SK-N-SH treated with all-trans-retinoic acid at 6 μM for 48 hours (cell line): ENCODE data around the gene DEGS2.

Source experiments
- ATAC-seq: fragments of 200-7000 bp; cut with Tn5 transposase; 3 replicates; pipeline ENCODE4 v1.9.1; 2020; ENCODE audit warnings: mild to moderate bottlenecking, moderate library complexity
- ARNTL ChIP-seq: fragments of 450-650 bp; formaldehyde crosslinking; IDR thresholded peaks from 2 replicates; pipeline ENCODE4 v1.5.0; 2020; ENCODE audit warnings: low read depth, mild to moderate bottlenecking, moderate library complexity, borderline replicate concordance
- BACH2 ChIP-seq: fragments of 250-450 bp; sonication (Bioruptor Pico); IDR thresholded peaks from 2 replicates; pipeline ENCODE4 v1.9.0; 2021; ENCODE audit warnings: mild to moderate bottlenecking, borderline replicate concordance
- CSDC2 ChIP-seq: fragments of 250-450 bp; sonication (Bioruptor Pico); IDR thresholded peaks from 2 replicates; pipeline ENCODE4 v1.5.0; 2020; ENCODE audit warnings: mild to moderate bottlenecking, moderate library complexity
- ESRRG ChIP-seq: fragments of 250-450 bp; sonication (Bioruptor Pico); IDR thresholded peaks from 2 replicates; pipeline ENCODE4 v1.6.1; 2021; ENCODE audit warnings: mild to moderate bottlenecking
- GLIS3 ChIP-seq: fragments of 250-450 bp; sonication (Bioruptor Pico); IDR thresholded peaks from 2 replicates; pipeline ENCODE4 v1.5.0; 2020; ENCODE audit warnings: mild to moderate bottlenecking, moderate library complexity
- ISL1 ChIP-seq: fragments of 250-450 bp; sonication (Bioruptor Pico); IDR thresholded peaks from 2 replicates; pipeline ENCODE4 v2.1.2; 2022; ENCODE audit warnings: mild to moderate bottlenecking, moderate library complexity
- OSR1 ChIP-seq: fragments of 250-450 bp; sonication (Bioruptor Pico); IDR thresholded peaks from 2 replicates; pipeline ENCODE4 v1.8.0; 2022; ENCODE audit warnings: moderate library complexity, mild to moderate bottlenecking, inconsistent platforms
- PPARA ChIP-seq: fragments of 250-450 bp; sonication (Bioruptor Pico); IDR thresholded peaks from 2 replicates; pipeline ENCODE4 v1.5.0; 2020; ENCODE audit warnings: mild to moderate bottlenecking, borderline replicate concordance
- SNAI2 ChIP-seq: fragments of 250-450 bp; sonication (Bioruptor Pico); IDR thresholded peaks from 2 replicates; pipeline ENCODE4 v1.5.0; 2020; ENCODE audit warnings: mild to moderate bottlenecking, moderate library complexity
- TCF4 ChIP-seq: fragments of 250-450 bp; sonication (Bioruptor Pico); IDR thresholded peaks from 2 replicates; pipeline ENCODE4 v1.8.0; 2021; ENCODE audit warnings: mild to moderate bottlenecking, moderate library complexity, borderline replicate concordance
- ZC3H10 ChIP-seq: fragments of 250-450 bp; sonication (Bioruptor Pico); IDR thresholded peaks from 2 replicates; pipeline ENCODE4 v1.5.1; 2021; ENCODE audit warnings: mild to moderate bottlenecking, moderate library complexity
- ZFP3 ChIP-seq: fragments of 250-450 bp; sonication (Bioruptor Pico); IDR thresholded peaks from 2 replicates; pipeline ENCODE4 v1.5.0; 2020; ENCODE audit warnings: mild to moderate bottlenecking, moderate library complexity
- ZFP30 ChIP-seq: fragments of 450-650 bp; formaldehyde crosslinking; IDR thresholded peaks from 2 replicates; pipeline ENCODE4 v1.5.0; 2022; ENCODE audit warnings: mild to moderate bottlenecking, moderate library complexity
- ZNF565 ChIP-seq: fragments of 450-650 bp; formaldehyde crosslinking; conservative IDR thresholded peaks from 2 replicates; pipeline ENCODE4 v1.5.0; 2020; ENCODE audit warnings: low read depth, mild to moderate bottlenecking, moderate library complexity
- ZNF70 ChIP-seq: fragments of 450-650 bp; formaldehyde crosslinking; IDR thresholded peaks from 2 replicates; pipeline ENCODE4 v1.5.0; 2020; ENCODE audit warnings: mild to moderate bottlenecking, moderate library complexity
- ZNF8 ChIP-seq: fragments of 450-650 bp; formaldehyde crosslinking; IDR thresholded peaks from 2 replicates; pipeline ENCODE4 v1.5.0; 2020; ENCODE audit warnings: mild to moderate bottlenecking, moderate library complexity
- TF ChIP-seq, protein P1 (sequence below): fragments of 250-450 bp; sonication (Bioruptor Pico); IDR thresholded peaks from 2 replicates; pipeline ENCODE4 v1.5.1; 2020; ENCODE audit warnings: low read depth, mild to moderate bottlenecking, moderate library complexity
- TF ChIP-seq, protein P2 (sequence below): fragments of 250-450 bp; sonication (Bioruptor Pico); IDR thresholded peaks from 2 replicates; pipeline ENCODE4 v1.8.0; 2020; ENCODE audit warnings: mild to moderate bottlenecking, moderate library complexity, borderline replicate concordance
- TF ChIP-seq, protein P3 (sequence below): fragments of 250-450 bp; sonication (Bioruptor Pico); IDR thresholded peaks from 2 replicates; pipeline ENCODE4 v1.8.0; 2021; ENCODE audit warnings: low read depth, mild to moderate bottlenecking, moderate library complexity, borderline replicate concordance
- TF ChIP-seq, protein P4 (sequence below): fragments of 250-450 bp; sonication (Bioruptor Pico); IDR thresholded peaks from 2 replicates; pipeline ENCODE4 v1.5.1; 2021; ENCODE audit warnings: mild to moderate bottlenecking, moderate library complexity
- TF ChIP-seq, protein P5 (sequence below): fragments of 250-450 bp; sonication (Bioruptor Pico); IDR thresholded peaks from 2 replicates; pipeline ENCODE4 v1.5.0; 2020; ENCODE audit warnings: mild to moderate bottlenecking, moderate library complexity

The DEGS2 gene

DNA sequence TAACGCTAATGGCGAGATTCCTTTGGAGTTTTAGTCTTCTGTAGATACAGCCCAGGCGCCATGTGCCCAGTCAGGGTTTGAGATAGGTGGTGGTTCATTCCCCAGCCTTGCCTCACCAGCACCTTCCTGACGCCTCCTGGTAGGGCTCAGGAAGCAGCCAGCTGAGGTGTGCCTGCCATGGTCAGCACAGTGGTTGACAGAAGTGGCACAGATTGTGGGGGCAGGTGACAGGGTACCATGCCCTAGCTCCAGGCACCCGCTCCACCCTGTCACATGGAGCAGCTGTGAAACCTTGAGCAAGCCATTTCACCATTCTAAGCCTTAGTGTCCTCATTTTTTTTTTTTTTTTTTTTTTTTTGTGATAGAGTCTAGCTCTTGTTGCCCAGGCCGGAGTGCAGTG, 48.6 kb downstream of the DEGS2 start:
- TF ChIP-seq OSR1 (CRISPR knock-in tag): no peak
- TF ChIP-seq ZFP30 (CRISPR knock-in tag): no peak
- no peak for TF ChIP-seq ESRRG (CRISPR knock-in tag)
- TF ChIP-seq CSDC2 (CRISPR knock-in tag): no peak
- TF ChIP-seq PPARA (CRISPR knock-in tag): no peak
- TF ChIP-seq, protein P1, sequence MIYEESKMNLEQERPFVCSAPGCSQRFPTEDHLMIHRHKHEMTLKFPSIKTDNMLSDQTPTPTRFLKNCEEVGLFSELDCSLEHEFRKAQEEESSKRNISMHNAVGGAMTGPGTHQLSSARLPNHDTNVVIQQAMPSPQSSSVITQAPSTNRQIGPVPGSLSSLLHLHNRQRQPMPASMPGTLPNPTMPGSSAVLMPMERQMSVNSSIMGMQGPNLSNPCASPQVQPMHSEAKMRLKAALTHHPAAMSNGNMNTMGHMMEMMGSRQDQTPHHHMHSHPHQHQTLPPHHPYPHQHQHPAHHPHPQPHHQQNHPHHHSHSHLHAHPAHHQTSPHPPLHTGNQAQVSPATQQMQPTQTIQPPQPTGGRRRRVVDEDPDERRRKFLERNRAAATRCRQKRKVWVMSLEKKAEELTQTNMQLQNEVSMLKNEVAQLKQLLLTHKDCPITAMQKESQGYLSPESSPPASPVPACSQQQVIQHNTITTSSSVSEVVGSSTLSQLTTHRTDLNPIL (CRISPR knock-in tag): no peak
- TF ChIP-seq, protein P2, sequence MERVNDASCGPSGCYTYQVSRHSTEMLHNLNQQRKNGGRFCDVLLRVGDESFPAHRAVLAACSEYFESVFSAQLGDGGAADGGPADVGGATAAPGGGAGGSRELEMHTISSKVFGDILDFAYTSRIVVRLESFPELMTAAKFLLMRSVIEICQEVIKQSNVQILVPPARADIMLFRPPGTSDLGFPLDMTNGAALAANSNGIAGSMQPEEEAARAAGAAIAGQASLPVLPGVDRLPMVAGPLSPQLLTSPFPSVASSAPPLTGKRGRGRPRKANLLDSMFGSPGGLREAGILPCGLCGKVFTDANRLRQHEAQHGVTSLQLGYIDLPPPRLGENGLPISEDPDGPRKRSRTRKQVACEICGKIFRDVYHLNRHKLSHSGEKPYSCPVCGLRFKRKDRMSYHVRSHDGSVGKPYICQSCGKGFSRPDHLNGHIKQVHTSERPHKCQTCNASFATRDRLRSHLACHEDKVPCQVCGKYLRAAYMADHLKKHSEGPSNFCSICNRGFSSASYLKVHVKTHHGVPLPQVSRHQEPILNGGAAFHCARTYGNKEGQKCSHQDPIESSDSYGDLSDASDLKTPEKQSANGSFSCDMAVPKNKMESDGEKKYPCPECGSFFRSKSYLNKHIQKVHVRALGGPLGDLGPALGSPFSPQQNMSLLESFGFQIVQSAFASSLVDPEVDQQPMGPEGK (CRISPR knock-in tag): no peak
- TF ChIP-seq ISL1 (CRISPR knock-in tag): no peak
- no peak for TF ChIP-seq ZNF565
- TF ChIP-seq, protein P3, sequence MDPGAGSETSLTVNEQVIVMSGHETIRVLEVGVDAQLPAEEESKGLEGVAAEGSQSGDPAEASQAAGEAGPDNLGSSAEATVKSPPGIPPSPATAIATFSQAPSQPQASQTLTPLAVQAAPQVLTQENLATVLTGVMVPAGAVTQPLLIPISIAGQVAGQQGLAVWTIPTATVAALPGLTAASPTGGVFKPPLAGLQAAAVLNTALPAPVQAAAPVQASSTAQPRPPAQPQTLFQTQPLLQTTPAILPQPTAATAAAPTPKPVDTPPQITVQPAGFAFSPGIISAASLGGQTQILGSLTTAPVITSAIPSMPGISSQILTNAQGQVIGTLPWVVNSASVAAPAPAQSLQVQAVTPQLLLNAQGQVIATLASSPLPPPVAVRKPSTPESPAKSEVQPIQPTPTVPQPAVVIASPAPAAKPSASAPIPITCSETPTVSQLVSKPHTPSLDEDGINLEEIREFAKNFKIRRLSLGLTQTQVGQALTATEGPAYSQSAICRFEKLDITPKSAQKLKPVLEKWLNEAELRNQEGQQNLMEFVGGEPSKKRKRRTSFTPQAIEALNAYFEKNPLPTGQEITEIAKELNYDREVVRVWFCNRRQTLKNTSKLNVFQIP (CRISPR knock-in tag): no peak
- no peak for TF ChIP-seq ZNF8
- no peak for TF ChIP-seq ZNF70 (CRISPR knock-in tag)
- TF ChIP-seq BACH2 (CRISPR knock-in tag): no peak
- ATAC-seq: no peak

DNA sequence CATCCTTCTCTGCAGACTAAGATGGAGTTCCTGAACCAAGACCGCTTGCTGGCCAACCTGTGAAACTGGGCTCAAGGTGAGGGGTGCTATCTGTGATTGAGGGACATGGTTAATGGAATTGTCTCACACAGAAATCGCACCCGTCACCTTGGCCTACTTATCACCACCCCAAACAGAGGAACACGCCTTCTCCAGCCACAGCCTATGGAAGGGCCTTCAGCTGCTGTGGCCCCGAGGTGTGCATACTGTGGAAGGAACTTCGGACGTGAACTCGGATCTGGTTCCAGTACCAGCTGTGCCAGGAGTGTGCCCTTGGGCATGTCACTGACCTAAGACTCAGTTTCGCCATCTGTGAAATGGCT, 49.9 kb downstream of the DEGS2 start:
- no peak for ATAC-seq
- TF ChIP-seq ZNF8 (no peak), ZFP3 (CRISPR knock-in tag) (no peak), ZFP30 (CRISPR knock-in tag) (no peak), ZNF565 (no peak), ISL1 (CRISPR knock-in tag) (no peak), PPARA (CRISPR knock-in tag) (no peak), BACH2 (CRISPR knock-in tag) (no peak), GLIS3 (no peak), ZNF70 (CRISPR knock-in tag) (no peak), ARNTL (CRISPR knock-in tag) (no peak), TCF4 (CRISPR knock-in tag) (no peak), ESRRG (CRISPR knock-in tag) (no peak), SNAI2 (no peak), OSR1 (CRISPR knock-in tag) (no peak), ZC3H10 (CRISPR knock-in tag) (no peak)
- TF ChIP-seq, protein P2 (CRISPR knock-in tag): no peak
- TF ChIP-seq, protein P4, sequence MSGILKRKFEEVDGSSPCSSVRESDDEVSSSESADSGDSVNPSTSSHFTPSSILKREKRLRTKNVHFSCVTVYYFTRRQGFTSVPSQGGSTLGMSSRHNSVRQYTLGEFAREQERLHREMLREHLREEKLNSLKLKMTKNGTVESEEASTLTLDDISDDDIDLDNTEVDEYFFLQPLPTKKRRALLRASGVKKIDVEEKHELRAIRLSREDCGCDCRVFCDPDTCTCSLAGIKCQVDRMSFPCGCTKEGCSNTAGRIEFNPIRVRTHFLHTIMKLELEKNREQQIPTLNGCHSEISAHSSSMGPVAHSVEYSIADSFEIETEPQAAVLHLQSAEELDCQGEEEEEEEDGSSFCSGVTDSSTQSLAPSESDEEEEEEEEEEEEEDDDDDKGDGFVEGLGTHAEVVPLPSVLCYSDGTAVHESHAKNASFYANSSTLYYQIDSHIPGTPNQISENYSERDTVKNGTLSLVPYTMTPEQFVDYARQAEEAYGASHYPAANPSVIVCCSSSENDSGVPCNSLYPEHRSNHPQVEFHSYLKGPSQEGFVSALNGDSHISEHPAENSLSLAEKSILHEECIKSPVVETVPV (CRISPR knock-in tag): no peak
- TF ChIP-seq, protein P3 (CRISPR knock-in tag): no peak
- TF ChIP-seq, protein P5, sequence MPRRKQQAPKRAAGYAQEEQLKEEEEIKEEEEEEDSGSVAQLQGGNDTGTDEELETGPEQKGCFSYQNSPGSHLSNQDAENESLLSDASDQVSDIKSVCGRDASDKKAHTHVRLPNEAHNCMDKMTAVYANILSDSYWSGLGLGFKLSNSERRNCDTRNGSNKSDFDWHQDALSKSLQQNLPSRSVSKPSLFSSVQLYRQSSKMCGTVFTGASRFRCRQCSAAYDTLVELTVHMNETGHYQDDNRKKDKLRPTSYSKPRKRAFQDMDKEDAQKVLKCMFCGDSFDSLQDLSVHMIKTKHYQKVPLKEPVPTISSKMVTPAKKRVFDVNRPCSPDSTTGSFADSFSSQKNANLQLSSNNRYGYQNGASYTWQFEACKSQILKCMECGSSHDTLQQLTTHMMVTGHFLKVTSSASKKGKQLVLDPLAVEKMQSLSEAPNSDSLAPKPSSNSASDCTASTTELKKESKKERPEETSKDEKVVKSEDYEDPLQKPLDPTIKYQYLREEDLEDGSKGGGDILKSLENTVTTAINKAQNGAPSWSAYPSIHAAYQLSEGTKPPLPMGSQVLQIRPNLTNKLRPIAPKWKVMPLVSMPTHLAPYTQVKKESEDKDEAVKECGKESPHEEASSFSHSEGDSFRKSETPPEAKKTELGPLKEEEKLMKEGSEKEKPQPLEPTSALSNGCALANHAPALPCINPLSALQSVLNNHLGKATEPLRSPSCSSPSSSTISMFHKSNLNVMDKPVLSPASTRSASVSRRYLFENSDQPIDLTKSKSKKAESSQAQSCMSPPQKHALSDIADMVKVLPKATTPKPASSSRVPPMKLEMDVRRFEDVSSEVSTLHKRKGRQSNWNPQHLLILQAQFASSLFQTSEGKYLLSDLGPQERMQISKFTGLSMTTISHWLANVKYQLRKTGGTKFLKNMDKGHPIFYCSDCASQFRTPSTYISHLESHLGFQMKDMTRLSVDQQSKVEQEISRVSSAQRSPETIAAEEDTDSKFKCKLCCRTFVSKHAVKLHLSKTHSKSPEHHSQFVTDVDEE: no peak
- TF ChIP-seq, protein P1 (CRISPR knock-in tag): no peak
